GM10847 (cell line): Measurements from ENCODE around the gene LMCD1.

Source experiments
- POLR2A ChIP-seq: IDR thresholded peaks from 2 replicates; pipeline ENCODE4 v1.6.1; 2011; ENCODE audit not compliant: insufficient read length; ENCODE audit errors: extremely low read depth

LMCD1 gene

DNA sequence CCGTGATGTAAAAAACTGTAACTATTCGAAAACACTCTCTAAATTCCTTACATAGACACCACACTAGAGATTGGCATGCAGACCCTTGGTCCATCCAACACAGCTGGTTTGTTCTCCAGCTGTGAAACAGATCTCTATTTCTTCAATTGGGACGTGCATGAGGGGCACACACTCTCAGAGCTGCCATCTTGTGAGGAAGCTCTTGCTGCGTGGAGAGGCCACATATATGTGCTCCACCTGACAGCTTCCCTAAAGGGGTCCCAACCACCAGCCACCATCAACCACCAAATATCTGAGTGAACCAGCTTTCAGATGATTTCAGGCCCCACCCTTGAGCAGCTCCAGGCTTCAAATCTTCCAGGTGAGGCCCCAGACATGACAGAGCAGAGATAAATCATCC is 117.3 kb downstream of the LMCD1 start:
- no peak for TF ChIP-seq POLR2A

DNA sequence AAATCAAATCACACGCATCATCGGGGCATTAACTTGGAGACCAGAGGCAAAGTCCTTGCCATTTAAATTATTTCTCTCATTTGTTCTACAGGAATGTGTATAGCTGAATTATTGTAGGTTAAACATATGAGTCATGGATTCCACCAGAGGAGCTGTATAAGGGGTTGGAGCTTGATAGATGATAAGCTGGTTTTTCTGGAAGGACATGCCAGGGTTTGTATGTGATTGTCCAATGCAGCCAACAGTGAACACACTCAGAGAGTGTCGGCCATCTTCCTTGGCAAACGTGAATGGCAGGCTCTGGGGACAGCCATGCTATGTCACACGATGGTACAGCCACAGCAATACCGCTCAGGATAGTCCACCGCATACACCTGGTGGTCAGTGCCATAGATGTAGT is 117.9 kb downstream of the LMCD1 start:
- no peak for TF ChIP-seq POLR2A

DNA sequence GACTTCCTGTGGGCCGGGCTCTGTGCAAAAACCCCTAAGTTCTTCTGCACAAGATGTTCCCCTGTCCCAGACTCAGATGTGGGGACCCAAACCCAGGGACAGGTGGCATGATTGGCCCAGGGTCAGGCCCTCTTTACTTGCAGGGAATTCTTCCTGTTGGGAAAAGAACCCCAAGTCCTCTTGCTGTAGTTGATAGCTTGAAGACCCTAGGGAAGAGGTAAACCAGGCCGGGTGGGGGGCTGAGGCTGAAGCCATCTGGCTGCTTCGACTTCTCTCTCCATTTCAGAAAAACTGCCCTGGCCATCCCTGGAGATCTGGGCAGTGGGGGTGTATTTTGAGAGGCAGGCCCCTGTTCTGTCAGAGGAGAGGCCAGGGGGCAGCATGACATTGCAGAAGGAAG is 119.5 kb downstream of the LMCD1 start:
- TF ChIP-seq POLR2A = no peak

DNA sequence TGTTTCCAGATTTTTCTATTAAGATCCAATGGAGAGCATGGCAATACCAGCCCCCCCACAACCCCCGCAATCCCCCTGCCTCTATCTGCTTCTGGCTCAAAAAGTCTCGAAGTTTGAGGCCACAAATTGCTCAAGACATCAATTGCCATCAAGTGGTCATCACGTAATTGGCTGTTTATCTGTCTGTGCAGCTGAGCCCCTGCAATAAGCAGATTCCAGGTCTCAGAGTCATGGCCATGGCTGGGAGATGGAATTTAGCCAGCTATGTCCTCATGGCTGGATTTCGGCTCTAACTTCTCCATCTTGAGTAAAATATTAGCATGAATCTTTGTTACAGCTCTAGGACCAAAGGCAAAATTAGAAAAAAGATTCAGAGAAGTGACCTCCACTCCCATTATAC is 120.2 kb downstream of the LMCD1 start:
- no peak for TF ChIP-seq POLR2A

DNA sequence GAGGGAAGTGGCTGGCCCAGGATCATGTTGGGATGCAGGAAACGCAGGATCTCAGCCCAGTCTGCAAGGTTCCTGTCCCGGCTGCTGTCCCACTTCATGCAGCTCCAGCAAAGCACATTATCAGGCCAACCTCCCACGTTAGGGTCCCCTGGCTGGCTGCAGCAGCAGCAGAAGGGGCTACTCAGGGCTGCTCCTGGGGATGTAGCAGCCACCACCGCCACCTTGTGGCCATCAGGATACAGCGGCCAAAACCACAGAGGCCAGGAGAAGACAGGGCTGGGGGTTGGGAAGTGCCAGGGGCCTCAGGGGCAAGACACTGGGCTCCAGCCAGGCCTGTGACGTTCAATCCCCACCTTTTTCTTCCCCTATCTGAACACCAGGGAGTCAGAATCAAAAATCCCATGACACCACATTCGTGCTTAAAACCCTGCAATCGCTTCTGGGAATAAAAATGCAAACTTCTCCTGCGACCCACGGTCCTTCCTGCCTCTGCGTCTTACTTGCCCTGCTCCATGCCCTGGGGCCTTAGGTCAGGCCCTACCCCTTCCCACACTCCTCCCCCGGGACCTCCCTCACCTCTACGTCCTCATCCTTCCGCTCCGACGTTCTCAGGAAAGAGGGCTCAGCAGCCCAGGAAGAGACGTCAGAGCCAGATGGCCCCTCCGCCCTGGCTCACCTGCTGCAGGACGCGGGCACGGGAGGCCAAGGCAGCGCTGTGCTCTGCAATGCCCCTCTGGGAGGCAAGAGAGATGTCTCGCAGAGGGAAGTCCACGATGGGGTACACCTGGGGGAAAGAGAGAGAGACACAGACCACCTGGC is 121.5 kb downstream of the LMCD1 start:
- no peak for TF ChIP-seq POLR2A

DNA sequence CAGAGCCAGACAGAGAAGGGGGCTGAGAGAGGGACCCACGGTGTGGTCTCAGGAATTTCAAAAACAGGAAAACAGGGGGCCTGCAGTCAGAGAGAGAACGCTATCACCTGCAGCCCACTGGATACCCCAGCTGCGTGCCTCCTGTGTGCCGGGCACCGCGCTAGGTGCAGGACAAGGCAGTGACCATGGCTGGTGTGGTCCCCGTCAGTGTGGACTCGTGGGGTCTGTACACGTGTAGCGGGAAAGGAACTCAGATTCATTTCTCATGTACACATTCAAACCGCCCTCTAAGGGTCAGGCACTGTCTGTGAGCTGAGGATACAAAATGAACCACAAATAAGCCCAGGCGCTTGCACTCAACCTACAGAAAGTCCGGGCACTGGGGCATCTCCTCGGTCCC is 122.1 kb downstream of the LMCD1 start:
- no peak for TF ChIP-seq POLR2A
